GM12878 (cell line): ENCODE measurements around the gene DIP2B. TPM values are rescaled to one million over a fixed set of nuclear protein-coding genes. Genes with fewer than 3 reads are reported as not detected.

ENCODE experiments used
- ATAC-seq: fragments of 200-7000 bp; cut with Tn5 transposase; 3 replicates; pipeline ENCODE4 v1.9.1; 2020; ENCODE audit warnings: mild to moderate bottlenecking, moderate library complexity
- BruUV-seq: library from RNA; stranded (reverse); fragments of 400-500 nt; replicated peaks from 2 replicates; lab custom pipeline; 2021; lab: Mats Ljungman, UMichigan
- CTCF ChIA-PET: fragments of 300-600 bp; sonication (Branson Sonifier 250); formaldehyde crosslinking; extraction: SDS; loops from one replicate; lab custom pipeline; 2021; ENCODE audit warnings: inconsistent platforms; lab: Yijun Ruan, JAX
- POLR2A ChIA-PET: fragments of 350-600 bp; formaldehyde crosslinking; extraction: SDS; loops from one replicate; lab custom pipeline; 2021; ENCODE audit warnings: inconsistent platforms; lab: Charles Lee
- RAD21 ChIA-PET: fragments of 300-600 bp; sonication (Branson Sonifier 250); formaldehyde crosslinking; loops from one replicate; lab custom pipeline; 2023; ENCODE audit warnings: antibody characterized with exemption; ENCODE audit not compliant: unreplicated experiment; lab: Charles Lee
- SMC1A ChIA-PET: fragments of 300-600 bp; sonication (Branson Sonifier 250); formaldehyde crosslinking; loops from one replicate; lab custom pipeline; 2023; ENCODE audit not compliant: unreplicated experiment, uncharacterized antibody; lab: Charles Lee
- DNase-seq: peaks from one replicate; pipeline ENCODE4 v3.0.0-alpha.2; 2011; ENCODE audit warnings: low read depth, low spot score
- FAIRE-seq: peaks from 3 replicates; lab custom pipeline; 2011; peaks lifted over from hg19 to GRCh38; lab: Jason Lieb, UNC
- H2AFZ ChIP-seq: 2 replicates; pipeline ENCODE4 v1.6.0; 2011; ENCODE audit warnings: low read depth, low read length, control low read depth; ENCODE audit not compliant: control insufficient read depth
- H3K27ac ChIP-seq: 2 replicates; pipeline ENCODE4 v1.5.1; 2011; ENCODE audit warnings: control low read depth; ENCODE audit not compliant: control insufficient read depth, insufficient read depth
- H3K27me3 ChIP-seq, 2 experiments: replicated peaks in 1 of 2; 2 replicates each; pipeline versions ENCODE4 v1.6.0 to v1.6.1; 2011; ENCODE audit warnings: low read length in 1 of 2; ENCODE audit not compliant: control insufficient read depth in 2 of 2, insufficient read depth in 2 of 2
- H3K36me3 ChIP-seq, 2 experiments: 2 replicates each; pipeline ENCODE4 v1.5.1; 2011; ENCODE audit warnings: low read length in 1 of 2; ENCODE audit not compliant: control insufficient read depth in 2 of 2, insufficient read depth in 2 of 2
- H3K4me1 ChIP-seq: 2 replicates; pipeline ENCODE4 v1.6.1; 2011; ENCODE audit warnings: mild to moderate bottlenecking, low read length, moderate library complexity, mixed read lengths; ENCODE audit not compliant: control insufficient read depth, insufficient read depth
- H3K4me2 ChIP-seq: 2 replicates; pipeline ENCODE4 v1.6.0; 2011; ENCODE audit warnings: control low read depth; ENCODE audit not compliant: control insufficient read depth, insufficient read depth
- H3K4me3 ChIP-seq: fragments of 200-600 bp; sonication (generic); 2 replicates; pipeline ENCODE4 v1.5.1; 2016
- H3K79me2 ChIP-seq: 2 replicates; pipeline ENCODE4 v1.6.0; 2011; ENCODE audit warnings: low read length; ENCODE audit not compliant: control insufficient read depth, insufficient read depth
- H3K9ac ChIP-seq: 2 replicates; pipeline ENCODE4 v1.8.0; 2011; ENCODE audit warnings: low read length, control low read depth, mixed read lengths; ENCODE audit not compliant: control insufficient read depth, insufficient read depth
- H3K9me3 ChIP-seq: replicated peaks from 3 replicates; pipeline ENCODE4 v1.5.1; 2011; ENCODE audit warnings: mild to moderate bottlenecking, low read length; ENCODE audit not compliant: control insufficient read depth, insufficient read depth
- H4K20me1 ChIP-seq: 2 replicates; pipeline ENCODE4 v1.6.0; 2011; ENCODE audit not compliant: control insufficient read depth, insufficient read depth
- ATF7 ChIP-seq: fragments of 450-650 bp; IDR thresholded peaks from 2 replicates; pipeline ENCODE4 v1.6.1; 2016; ENCODE audit warnings: low read depth, mild to moderate bottlenecking
- FOS ChIP-seq: IDR thresholded peaks from 3 replicates; pipeline ENCODE4 v1.6.1; 2011; ENCODE audit warnings: borderline replicate concordance; ENCODE audit not compliant: insufficient read length; ENCODE audit errors: extremely low read depth
- FOXK2 ChIP-seq: fragments of 450-650 bp; IDR thresholded peaks from 2 replicates; pipeline ENCODE4 v1.6.1; 2017; ENCODE audit warnings: mild to moderate bottlenecking, moderate library complexity
- IKZF1 ChIP-seq: fragments of 450-650 bp; conservative IDR thresholded peaks from 2 replicates; pipeline ENCODE4 v1.6.1; 2017; ENCODE audit warnings: antibody characterized with exemption, mild to moderate bottlenecking
- MTA3 ChIP-seq: IDR thresholded peaks from 2 replicates; pipeline ENCODE4 v1.6.1; 2012; ENCODE audit warnings: low read length, inconsistent platforms, borderline replicate concordance
- NFYB ChIP-seq: IDR thresholded peaks from 2 replicates; pipeline ENCODE4 v1.6.1; 2011; ENCODE audit warnings: low read depth, mild to moderate bottlenecking, low read length, improper control_type of control experiment, moderate library complexity; ENCODE audit not compliant: insufficient read depth
- RCOR1 ChIP-seq: conservative IDR thresholded peaks from 2 replicates; pipeline ENCODE4 v1.6.1; 2012; ENCODE audit warnings: low read depth, low read length, improper control_type of control experiment
- SPI1 ChIP-seq: IDR thresholded peaks from 2 replicates; pipeline ENCODE4 v1.6.1; 2011; ENCODE audit warnings: low read depth, mild to moderate bottlenecking, low read length, moderate library complexity, borderline replicate concordance; ENCODE audit not compliant: insufficient read depth
- YBX1 ChIP-seq: fragments of 450-650 bp; IDR thresholded peaks from 2 replicates; pipeline ENCODE4 v1.6.1; 2016; ENCODE audit warnings: antibody characterized with exemption
- ZNF24 ChIP-seq: fragments of 450-650 bp; IDR thresholded peaks from 2 replicates; pipeline ENCODE4 v1.6.1; 2017; ENCODE audit warnings: antibody characterized with exemption, mild to moderate bottlenecking
- WGBS: methylation state at CpG from one replicate; pipeline ENCODE4 v1.1.6; 2016; ENCODE audit warnings: low lambda C conversion rate; ENCODE audit not compliant: insufficient replicate concordance, insufficient coverage; ENCODE audit errors: missing lambda C conversion rate; 5-methylcytosine and 5-hydroxymethylcytosine counted together
- in situ Hi-C: fragments of 300-500 bp; cut with MboI; formaldehyde crosslinking; loops from 9 replicates; pipeline ENCODE4 v1.14.3; 2018; ENCODE audit warnings: mixed read lengths
- intact Hi-C: fragments of 100-400 bp; cut with micrococcal nuclease; formaldehyde crosslinking; loops from one replicate; pipeline ENCODE4 v1.14.2; 2022; ENCODE audit not compliant: unreplicated experiment
- polyA plus RNA-seq, 11 experiments: library from polyadenylated mRNA; depleted of rRNA in 4 of 11; unstranded in 6 of 11; stranded (reverse) in 5 of 11; fragments of >200 nt; fragmentation: Nextera tagmentation in 4 of 11; fragmentation: Illumina TruSeq in 1 of 11; extraction: Ambion mirVana in 4 of 11; extraction: Trizol in 1 of 11; gene quantifications; 1 replicate in 1 of 11; 2 replicates in 10 of 11; pipeline versions ENCODE4 v1.2.1 to v1.2.3, GENCODE V29; 2011 to 2016; ENCODE audit warnings: inconsistent platforms in 2 of 11, missing spikeins in 2 of 11, low read depth in 1 of 11
- total RNA-seq, 4 experiments: library from RNA; depleted of rRNA in 3 of 4; stranded (reverse); fragments of >200 nt in 3 of 4; fragmentation: Illumina TruSeq in 1 of 4; extraction: Trizol in 1 of 4; gene quantifications; 2 replicates each; pipeline versions ENCODE4 v1.2.1 to v1.2.3, GENCODE V29; 2013 to 2021
- TF ChIP-seq, protein P1 (sequence below): fragments of 450-650 bp; IDR thresholded peaks from 2 replicates; pipeline ENCODE4 v1.6.1; 2014; ENCODE audit warnings: mild to moderate bottlenecking
- TF ChIP-seq, protein P2 (sequence below): fragments of 450-650 bp; IDR thresholded peaks from 2 replicates; pipeline ENCODE4 v1.6.1; 2017; ENCODE audit warnings: mild to moderate bottlenecking, moderate library complexity
- TF ChIP-seq, protein P3 (sequence below): fragments of 450-650 bp; formaldehyde crosslinking; IDR thresholded peaks from 2 replicates; pipeline ENCODE4 v1.5.0; 2022; ENCODE audit warnings: mild to moderate bottlenecking, missing genetic modification characterization
- TF ChIP-seq, protein P4 (sequence below): IDR thresholded peaks from 2 replicates; pipeline ENCODE4 v1.6.1; 2011; ENCODE audit warnings: low read depth, low read length, improper control_type of control experiment, borderline replicate concordance

Gene DIP2B
- total and polyA plus RNA-seq, 10 of the 15 experiments (the other 5 are each of a cell fraction or from before 2014, with no cell fraction given): 4.5 to 30.0 (median 18.6) TPM

DNA sequence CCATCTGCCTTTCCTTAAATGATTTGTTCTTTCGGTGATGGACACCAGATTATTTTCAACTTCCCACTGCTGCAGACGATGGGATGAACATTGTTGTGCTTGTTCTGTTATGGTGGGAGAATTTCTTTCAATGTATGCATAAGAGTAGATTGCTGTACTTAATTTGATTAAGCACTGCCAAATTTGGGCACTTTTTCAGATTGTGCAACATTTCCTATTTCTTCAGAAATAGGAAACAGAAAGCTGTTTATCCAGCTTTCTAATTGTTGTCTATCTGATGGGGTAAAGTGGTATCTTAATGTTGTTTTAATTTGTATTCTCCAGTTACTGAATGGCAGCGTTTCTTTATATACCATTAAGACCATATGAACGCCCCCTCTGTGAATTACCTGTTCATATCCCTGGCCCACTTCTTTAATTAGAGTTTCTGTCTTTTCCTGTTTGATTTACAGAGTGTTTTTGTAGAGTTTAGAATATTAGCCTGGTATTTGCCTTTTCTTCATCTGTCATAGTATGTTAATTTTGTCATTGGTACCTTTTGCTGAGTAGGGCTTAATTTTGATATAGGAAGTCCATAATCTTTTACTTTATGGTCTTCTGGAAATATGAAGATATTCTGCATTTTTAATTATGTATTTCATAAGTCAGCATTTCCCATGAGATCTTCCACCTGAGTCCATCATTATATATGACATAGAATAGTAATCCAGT is 59.6 kb downstream of the DIP2B start:
- no peaks in the 10 kb centered on the region for H3K27me3 ChIP-seq
- no TSS peak for BruUV-seq
- intact Hi-C loops (no loop called here), in situ Hi-C loops (no loop called here)
- H4K20me1 ChIP-seq: no peaks in the 10 kb centered on the region
- H3K27ac ChIP-seq: no peak overlapping the region
- SMC1A ChIA-PET: interaction anchor here (0.8 to 1.8 kb wide), 6 partner anchors 8 to 42 kb away, joined by 3 to 5 read pairs (median 4); no protein-coding TSS in a partner anchor
- POLR2A ChIA-PET: interaction anchor here (0.7 to 2.1 kb wide), 4 partner anchors 8 to 27 kb away, joined by 3 to 7 read pairs (median 3); no protein-coding TSS in a partner anchor
- RAD21 ChIA-PET: no interaction called here
- FAIRE-seq: peak; percentile 61
- CTCF ChIA-PET: interaction anchor here (0.6 to 1.8 kb wide), 6 partner anchors 11 to 687 kb away, joined by 3 to 9 read pairs (median 4); no protein-coding TSS in a partner anchor
- peaks cover 29% of the 10 kb centered on the region for H3K79me2 ChIP-seq
- no peak overlapping the region for H3K4me3 ChIP-seq
- H3K9ac ChIP-seq: no peak overlapping the region
- no peaks in the 10 kb centered on the region for H3K36me3 ChIP-seq
- H3K4me2 ChIP-seq: no peak overlapping the region
- 71% methylated on average over 4 of the region's 4 CpGs for WGBS
- no peak for ATAC-seq
- no peak overlapping the region for H2AFZ ChIP-seq
- DNase-seq: no peak
- H3K9me3 ChIP-seq: no peaks in the 10 kb centered on the region
- H3K4me1 ChIP-seq: peaks cover 12% of the 10 kb centered on the region; the same call in 1 of the 2 replicates
- TF ChIP-seq ZNF24 (no peak), RCOR1 (no peak), MTA3 (no peak), ATF7 (no peak), IKZF1 (no peak), YBX1 (no peak), FOXK2 (no peak), NFYB (no peak), SPI1 (no peak), FOS (no peak)
- TF ChIP-seq, protein P1, sequence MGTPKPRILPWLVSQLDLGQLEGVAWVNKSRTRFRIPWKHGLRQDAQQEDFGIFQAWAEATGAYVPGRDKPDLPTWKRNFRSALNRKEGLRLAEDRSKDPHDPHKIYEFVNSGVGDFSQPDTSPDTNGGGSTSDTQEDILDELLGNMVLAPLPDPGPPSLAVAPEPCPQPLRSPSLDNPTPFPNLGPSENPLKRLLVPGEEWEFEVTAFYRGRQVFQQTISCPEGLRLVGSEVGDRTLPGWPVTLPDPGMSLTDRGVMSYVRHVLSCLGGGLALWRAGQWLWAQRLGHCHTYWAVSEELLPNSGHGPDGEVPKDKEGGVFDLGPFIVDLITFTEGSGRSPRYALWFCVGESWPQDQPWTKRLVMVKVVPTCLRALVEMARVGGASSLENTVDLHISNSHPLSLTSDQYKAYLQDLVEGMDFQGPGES: no peak
- TF ChIP-seq, protein P2, sequence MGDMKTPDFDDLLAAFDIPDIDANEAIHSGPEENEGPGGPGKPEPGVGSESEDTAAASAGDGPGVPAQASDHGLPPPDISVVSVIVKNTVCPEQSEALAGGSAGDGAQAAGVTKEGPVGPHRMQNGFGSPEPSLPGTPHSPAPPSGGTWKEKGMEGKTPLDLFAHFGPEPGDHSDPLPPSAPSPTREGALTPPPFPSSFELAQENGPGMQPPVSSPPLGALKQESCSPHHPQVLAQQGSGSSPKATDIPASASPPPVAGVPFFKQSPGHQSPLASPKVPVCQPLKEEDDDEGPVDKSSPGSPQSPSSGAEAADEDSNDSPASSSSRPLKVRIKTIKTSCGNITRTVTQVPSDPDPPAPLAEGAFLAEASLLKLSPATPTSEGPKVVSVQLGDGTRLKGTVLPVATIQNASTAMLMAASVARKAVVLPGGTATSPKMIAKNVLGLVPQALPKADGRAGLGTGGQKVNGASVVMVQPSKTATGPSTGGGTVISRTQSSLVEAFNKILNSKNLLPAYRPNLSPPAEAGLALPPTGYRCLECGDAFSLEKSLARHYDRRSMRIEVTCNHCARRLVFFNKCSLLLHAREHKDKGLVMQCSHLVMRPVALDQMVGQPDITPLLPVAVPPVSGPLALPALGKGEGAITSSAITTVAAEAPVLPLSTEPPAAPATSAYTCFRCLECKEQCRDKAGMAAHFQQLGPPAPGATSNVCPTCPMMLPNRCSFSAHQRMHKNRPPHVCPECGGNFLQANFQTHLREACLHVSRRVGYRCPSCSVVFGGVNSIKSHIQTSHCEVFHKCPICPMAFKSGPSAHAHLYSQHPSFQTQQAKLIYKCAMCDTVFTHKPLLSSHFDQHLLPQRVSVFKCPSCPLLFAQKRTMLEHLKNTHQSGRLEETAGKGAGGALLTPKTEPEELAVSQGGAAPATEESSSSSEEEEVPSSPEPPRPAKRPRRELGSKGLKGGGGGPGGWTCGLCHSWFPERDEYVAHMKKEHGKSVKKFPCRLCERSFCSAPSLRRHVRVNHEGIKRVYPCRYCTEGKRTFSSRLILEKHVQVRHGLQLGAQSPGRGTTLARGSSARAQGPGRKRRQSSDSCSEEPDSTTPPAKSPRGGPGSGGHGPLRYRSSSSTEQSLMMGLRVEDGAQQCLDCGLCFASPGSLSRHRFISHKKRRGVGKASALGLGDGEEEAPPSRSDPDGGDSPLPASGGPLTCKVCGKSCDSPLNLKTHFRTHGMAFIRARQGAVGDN: no peak
- TF ChIP-seq, protein P3, sequence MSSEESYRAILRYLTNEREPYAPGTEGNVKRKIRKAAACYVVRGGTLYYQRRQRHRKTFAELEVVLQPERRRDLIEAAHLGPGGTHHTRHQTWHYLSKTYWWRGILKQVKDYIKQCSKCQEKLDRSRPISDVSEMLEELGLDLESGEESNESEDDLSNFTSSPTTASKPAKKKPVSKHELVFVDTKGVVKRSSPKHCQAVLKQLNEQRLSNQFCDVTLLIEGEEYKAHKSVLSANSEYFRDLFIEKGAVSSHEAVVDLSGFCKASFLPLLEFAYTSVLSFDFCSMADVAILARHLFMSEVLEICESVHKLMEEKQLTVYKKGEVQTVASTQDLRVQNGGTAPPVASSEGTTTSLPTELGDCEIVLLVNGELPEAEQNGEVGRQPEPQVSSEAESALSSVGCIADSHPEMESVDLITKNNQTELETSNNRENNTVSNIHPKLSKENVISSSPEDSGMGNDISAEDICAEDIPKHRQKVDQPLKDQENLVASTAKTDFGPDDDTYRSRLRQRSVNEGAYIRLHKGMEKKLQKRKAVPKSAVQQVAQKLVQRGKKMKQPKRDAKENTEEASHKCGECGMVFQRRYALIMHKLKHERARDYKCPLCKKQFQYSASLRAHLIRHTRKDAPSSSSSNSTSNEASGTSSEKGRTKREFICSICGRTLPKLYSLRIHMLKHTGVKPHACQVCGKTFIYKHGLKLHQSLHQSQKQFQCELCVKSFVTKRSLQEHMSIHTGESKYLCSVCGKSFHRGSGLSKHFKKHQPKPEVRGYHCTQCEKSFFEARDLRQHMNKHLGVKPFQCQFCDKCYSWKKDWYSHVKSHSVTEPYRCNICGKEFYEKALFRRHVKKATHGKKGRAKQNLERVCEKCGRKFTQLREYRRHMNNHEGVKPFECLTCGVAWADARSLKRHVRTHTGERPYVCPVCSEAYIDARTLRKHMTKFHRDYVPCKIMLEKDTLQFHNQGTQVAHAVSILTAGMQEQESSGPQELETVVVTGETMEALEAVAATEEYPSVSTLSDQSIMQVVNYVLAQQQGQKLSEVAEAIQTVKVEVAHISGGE: no peak
- TF ChIP-seq, protein P4, sequence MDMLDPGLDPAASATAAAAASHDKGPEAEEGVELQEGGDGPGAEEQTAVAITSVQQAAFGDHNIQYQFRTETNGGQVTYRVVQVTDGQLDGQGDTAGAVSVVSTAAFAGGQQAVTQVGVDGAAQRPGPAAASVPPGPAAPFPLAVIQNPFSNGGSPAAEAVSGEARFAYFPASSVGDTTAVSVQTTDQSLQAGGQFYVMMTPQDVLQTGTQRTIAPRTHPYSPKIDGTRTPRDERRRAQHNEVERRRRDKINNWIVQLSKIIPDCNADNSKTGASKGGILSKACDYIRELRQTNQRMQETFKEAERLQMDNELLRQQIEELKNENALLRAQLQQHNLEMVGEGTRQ: no peak
